Liver (tissue), 9 donors: ENCODE measurements around the gene CCNY. TPM values are rescaled to one million over a fixed set of nuclear protein-coding genes. Genes with fewer than 3 reads are reported as not detected.
"Not testable (repeated sequence)": the region's sequence is repeated elsewhere in the genome, so short reads cannot be mapped to it uniquely, and the experiment has no call there.

ENCODE experiments used
- DNase-seq: peaks from one replicate; pipeline ENCODE4 v3.0.0-alpha.2; 2017; ENCODE audit warnings: low spot score
- H3K27ac ChIP-seq, 2 donors: one replicate each; pipeline ENCODE4 v1.7.0; 2013; ENCODE audit warnings: inconsistent platforms in 2 of 2, low read length in 2 of 2, control low read depth in 1 of 2, low read depth in 1 of 2, mild to moderate bottlenecking in 1 of 2
- H3K27me3 ChIP-seq, 4 donors: one replicate each; pipeline versions ENCODE4 v1.6.1 to v1.7.0; 2013; ENCODE audit warnings: low read length in 3 of 4, inconsistent platforms in 1 of 4, mild to moderate bottlenecking in 1 of 4, moderate library complexity in 1 of 4; ENCODE audit not compliant: control insufficient read depth in 4 of 4, insufficient read depth in 4 of 4
- H3K36me3 ChIP-seq, 4 donors: one replicate each; pipeline versions ENCODE4 v1.6.1 to v1.7.0; 2013; ENCODE audit warnings: low read length in 3 of 4, mild to moderate bottlenecking in 3 of 4, low read depth in 1 of 4, moderate library complexity in 1 of 4; ENCODE audit not compliant: control insufficient read depth in 4 of 4, insufficient read depth in 3 of 4
- H3K4me1 ChIP-seq, 4 donors: one replicate each; pipeline versions ENCODE4 v1.6.1 to v1.7.0; 2013; ENCODE audit warnings: low read length in 3 of 4, mild to moderate bottlenecking in 3 of 4, moderate library complexity in 1 of 4; ENCODE audit not compliant: control insufficient read depth in 4 of 4, insufficient read depth in 4 of 4
- H3K4me3 ChIP-seq, 3 donors: one replicate each; pipeline versions ENCODE4 v1.6.1 to v1.7.0; 2013; ENCODE audit warnings: low read length in 3 of 3, control low read depth in 1 of 3, low read depth in 1 of 3, mild to moderate bottlenecking in 1 of 3
- H3K9ac ChIP-seq, 2 donors: one replicate each; pipeline ENCODE4 v1.7.0; 2013; ENCODE audit warnings: low read length in 2 of 2, mild to moderate bottlenecking in 2 of 2, moderate library complexity in 2 of 2, control low read depth in 1 of 2, low read depth in 1 of 2
- H3K9me3 ChIP-seq, 4 donors: one replicate each; pipeline versions ENCODE4 v1.6.1 to v1.7.0; 2013; ENCODE audit warnings: low read length in 3 of 4; ENCODE audit not compliant: control insufficient read depth in 4 of 4
- ATF3 ChIP-seq: IDR thresholded peaks from 2 replicates; pipeline ENCODE4 v1.6.1; 2016; ENCODE audit warnings: antibody characterized with exemption
- CTCF ChIP-seq: fragments of 150-350 bp; IDR thresholded peaks from 2 replicates; pipeline ENCODE4 v1.5.1; 2017; ENCODE audit warnings: improper control_type of control experiment, low read depth, low read length; ENCODE audit not compliant: missing input control
- EGR1 ChIP-seq, 2 donors: IDR thresholded peaks; 2 replicates each; pipeline ENCODE4 v1.6.1; 2016 to 2018; ENCODE audit warnings: antibody characterized with exemption in 2 of 2, low read depth in 2 of 2
- FOXA1 ChIP-seq: IDR thresholded peaks from 2 replicates; pipeline ENCODE4 v1.6.1; 2016; ENCODE audit warnings: antibody characterized with exemption
- FOXA2 ChIP-seq: IDR thresholded peaks from 2 replicates; pipeline ENCODE4 v1.6.1; 2016; ENCODE audit warnings: antibody characterized with exemption
- GABPA ChIP-seq, 2 donors: IDR thresholded peaks in 1 of 2; conservative IDR thresholded peaks in 1 of 2; 2 replicates each; pipeline ENCODE4 v1.6.1; 2016; ENCODE audit warnings: antibody characterized with exemption in 2 of 2, mild to moderate bottlenecking in 1 of 2, moderate library complexity in 1 of 2
- HNF4A ChIP-seq, 2 donors: conservative IDR thresholded peaks; 2 replicates each; pipeline ENCODE4 v1.6.1; 2016; ENCODE audit warnings: antibody characterized with exemption in 2 of 2, mild to moderate bottlenecking in 2 of 2
- HNF4G ChIP-seq: IDR thresholded peaks from 2 replicates; pipeline ENCODE4 v1.6.1; 2016; ENCODE audit warnings: antibody characterized with exemption
- JUND ChIP-seq, 2 donors: IDR thresholded peaks; 2 replicates each; pipeline ENCODE4 v1.6.1; 2016; ENCODE audit warnings: antibody characterized with exemption in 2 of 2
- MAX ChIP-seq: IDR thresholded peaks from 2 replicates; pipeline ENCODE4 v1.6.1; 2016; ENCODE audit warnings: antibody characterized with exemption
- NR2F2 ChIP-seq: IDR thresholded peaks from 2 replicates; pipeline ENCODE4 v1.6.1; 2016; ENCODE audit warnings: antibody characterized with exemption
- RAD21 ChIP-seq, 2 donors: IDR thresholded peaks; 2 replicates each; pipeline ENCODE4 v1.6.1; 2016; ENCODE audit warnings: antibody characterized with exemption in 2 of 2, mild to moderate bottlenecking in 2 of 2
- REST ChIP-seq: IDR thresholded peaks from 2 replicates; pipeline ENCODE4 v1.6.1; 2016; ENCODE audit warnings: antibody characterized with exemption, mild to moderate bottlenecking
- SP1 ChIP-seq: IDR thresholded peaks from 2 replicates; pipeline ENCODE4 v1.6.1; 2018; ENCODE audit warnings: antibody characterized with exemption, mild to moderate bottlenecking
- TAF1 ChIP-seq: conservative IDR thresholded peaks from 2 replicates; pipeline ENCODE4 v1.6.1; 2016; ENCODE audit warnings: antibody characterized with exemption, mild to moderate bottlenecking
- YY1 ChIP-seq: IDR thresholded peaks from 2 replicates; pipeline ENCODE4 v1.6.1; 2016; ENCODE audit warnings: antibody characterized with exemption, mild to moderate bottlenecking
- ZBTB33 ChIP-seq: IDR thresholded peaks from 2 replicates; pipeline ENCODE4 v1.6.1; 2016; ENCODE audit warnings: antibody characterized with exemption
- WGBS: extraction: QIAGEN DNeasy Blood & Tissue Kit; methylation state at CpG from one replicate; pipeline ENCODE4 v1.1.7; 2013; 5-methylcytosine and 5-hydroxymethylcytosine counted together
- polyA plus RNA-seq, 2 donors: library from polyadenylated mRNA; stranded (reverse) in 1 of 2; unstranded in 1 of 2; fragments of 200-250 nt in 1 of 2; fragments of >200 nt in 1 of 2; fragmentation: Nextera tagmentation in 1 of 2; extraction: Ambion mirVana in 1 of 2; gene quantifications; one replicate each; pipeline versions ENCODE4 v1.2.1 to v1.2.3, GENCODE V29; 2013 to 2015
- total RNA-seq, 2 donors: library from RNA; depleted of rRNA; stranded (reverse); fragments of >200 nt; gene quantifications; one replicate each; pipeline ENCODE4 v1.2.3, GENCODE V29; 2014
- donor health status: healthy.
- donor health status: healthy.
- donor health status: healthy.
- donor health status: healthy.
- donor health status: healthy.

Gene CCNY
- total and polyA plus RNA-seq, 4 donors: 17.6 to 38.4 (median 21.8) TPM

GRCh38 chr10:35517431-35518181 is 181.3 kb downstream of the CCNY start (continued):
- TF ChIP-seq MAX (no peak), HNF4G (no peak), TAF1 (no peak)

GRCh38 chr10:35518187-35518586 is 181.9 kb downstream of the CCNY start:
- not testable (repeated sequence) for H3K4me3 ChIP-seq, H3K9me3 ChIP-seq, H3K27me3 ChIP-seq, H3K9ac ChIP-seq, H3K36me3 ChIP-seq, DNase-seq, H3K27ac ChIP-seq, H3K4me1 ChIP-seq
- 94% methylated on average over 1 of the region's 1 CpG for WGBS

GRCh38 chr10:35520996-35521395 is 184.7 kb downstream of the CCNY start:
- Histone ChIP-seq H3K4me3 (no peak overlapping the region), H3K27ac (no peak overlapping the region), H3K27me3 (no peaks in the 10 kb centered on the region), H3K9me3 (no peaks in the 10 kb centered on the region), H3K9ac (no peak overlapping the region), H3K4me1 (no peaks in the 10 kb centered on the region), H3K36me3 (peaks cover 0 to 1% (median 0%) of the 10 kb centered on the region in 4 donors)
- TF ChIP-seq SP1 (no peak), NR2F2 (no peak), EGR1 (IDR thresholded peaks at IDR 0.05; ENCODE audit: low read depth in 2 of 2) (no peak), TAF1 (no peak), JUND (IDR thresholded peaks at IDR 0.05) (no peak), HNF4A (conservative IDR thresholded peaks at IDR 0.05) (no peak), CTCF (no peak), RAD21 (IDR thresholded peaks at IDR 0.05) (no peak), YY1 (no peak), MAX (no peak), ATF3 (no peak), HNF4G (no peak), GABPA (IDR thresholded peaks at IDR 0.05 in 1 of 2, conservative IDR thresholded peaks at IDR 0.05 in 1 of 2) (no peak), FOXA1 (no peak), FOXA2 (no peak), ZBTB33 (no peak), REST (no peak)
- DNase-seq: no peak
- 97% methylated on average over 3 of the region's 3 CpGs for WGBS
